SK-N-SH (cell line): ENCODE measurements around the gene SIKE1. TPM values are rescaled to one million over a fixed set of nuclear protein-coding genes. Genes with fewer than 3 reads are reported as not detected.

Experiments used
- CTCF ChIA-PET: fragments of 300-600, 350-600 bp; formaldehyde crosslinking; extraction: SDS; loops from one replicate; lab custom pipeline; 2021; lab: Yijun Ruan, JAX
- POLR2A ChIA-PET: fragments of 350-600 bp; sonication (Branson Sonifier 250); formaldehyde crosslinking; extraction: SDS; loops from one replicate; lab custom pipeline; 2020; ENCODE audit warnings: antibody characterized with exemption, inconsistent platforms; lab: Yijun Ruan, JAX
- DNase-seq: peaks from one replicate; pipeline ENCODE4 v3.0.0; 2012
- H2AFZ ChIP-seq: fragments of 200-600 bp; sonication (generic); 2 replicates; pipeline ENCODE4 v1.8.1; 2016; ENCODE audit warnings: antibody characterized with exemption, mild to moderate bottlenecking, low read depth
- H3F3A ChIP-seq: fragments of 200-600 bp; sonication (generic); replicated peaks from 2 replicates; pipeline ENCODE3; 2016; ENCODE audit warnings: antibody characterized with exemption, mild to moderate bottlenecking; ENCODE audit not compliant: insufficient read depth
- H3K27ac ChIP-seq, 2 experiments: fragments of 200-500 bp in 1 of 2; fragments of 200-600 bp in 1 of 2; sonication (Bioruptor generic) in 1 of 2; sonication (generic), shearing (Covaris generic) in 1 of 2; 2 replicates each; pipeline versions ENCODE4 v1.5.1 to v1.6.1; 2014 to 2016; ENCODE audit warnings: low read depth in 2 of 2, inconsistent platforms in 1 of 2, low read length in 1 of 2, mild to moderate bottlenecking in 1 of 2, mixed read lengths in 1 of 2
- H3K27me3 ChIP-seq: fragments of 200-600 bp; sonication (generic), shearing (Covaris generic); 2 replicates; pipeline ENCODE4 v1.6.1; 2016; ENCODE audit warnings: mixed run types; ENCODE audit not compliant: insufficient read depth
- H3K36me3 ChIP-seq, 2 experiments: fragments of 200-500 bp in 1 of 2; fragments of 200-600 bp in 1 of 2; sonication (Bioruptor generic) in 1 of 2; sonication (generic) in 1 of 2; replicated peaks in 1 of 2; 2 replicates each; pipeline versions ENCODE3 to v1.5.1; 2014 to 2016; ENCODE audit warnings: low read length in 1 of 2, mild to moderate bottlenecking in 1 of 2; ENCODE audit not compliant: insufficient read depth in 2 of 2, control insufficient read depth in 1 of 2
- H3K4me1 ChIP-seq, 2 experiments: fragments of 200-500 bp in 1 of 2; fragments of 200-600 bp in 1 of 2; sonication (Bioruptor generic) in 1 of 2; sonication (generic), shearing (Covaris generic) in 1 of 2; 2 replicates each; pipeline versions ENCODE4 v1.5.1 to v1.6.1; 2014 to 2016; ENCODE audit warnings: low read depth in 1 of 2, low read length in 1 of 2, mixed run types in 1 of 2; ENCODE audit not compliant: insufficient read depth in 2 of 2, control insufficient read depth in 1 of 2
- H3K4me2 ChIP-seq: fragments of 200-600 bp; sonication (generic), shearing (Covaris generic); 2 replicates; pipeline ENCODE4 v1.6.1; 2017; ENCODE audit warnings: mixed run types
- H3K4me3 ChIP-seq, 2 experiments: fragments of 200-500 bp in 1 of 2; fragments of 200-600 bp in 1 of 2; sonication (Bioruptor generic) in 1 of 2; sonication (generic), shearing (Covaris generic) in 1 of 2; 2 replicates each; pipeline versions ENCODE4 v1.5.1 to v1.8.1; 2014 to 2016; ENCODE audit warnings: low read depth in 2 of 2, inconsistent platforms in 1 of 2, low read length in 1 of 2, mild to moderate bottlenecking in 1 of 2, mixed read lengths in 1 of 2, moderate library complexity in 1 of 2
- H3K79me2 ChIP-seq: fragments of 200-600 bp; sonication (generic); 2 replicates; pipeline ENCODE4 v1.8.1; 2017; ENCODE audit warnings: mild to moderate bottlenecking; ENCODE audit not compliant: insufficient read depth
- H3K9ac ChIP-seq: fragments of 200-600 bp; sonication (generic); 2 replicates; pipeline ENCODE4 v1.6.1; 2017; ENCODE audit warnings: mixed run types
- H3K9me2 ChIP-seq: fragments of 200-600 bp; sonication (generic); 2 replicates; pipeline ENCODE4 v1.6.1; 2017; ENCODE audit warnings: mixed run types
- H3K9me3 ChIP-seq: fragments of 200-600 bp; sonication (generic); 2 replicates; pipeline ENCODE4 v1.6.1; 2017; ENCODE audit warnings: mixed run types, mild to moderate bottlenecking, moderate library complexity
- H4K20me1 ChIP-seq: fragments of 200-600 bp; sonication (generic); 2 replicates; pipeline ENCODE4 v1.6.1; 2017; ENCODE audit warnings: mild to moderate bottlenecking, mixed run types; ENCODE audit not compliant: insufficient read depth
- ELF1 ChIP-seq: IDR thresholded peaks from 2 replicates; pipeline ENCODE4 v1.4.0; 2012
- EP300 ChIP-seq, 2 experiments: IDR thresholded peaks; 2 replicates each; pipeline versions ENCODE4 v1.4.0 to v1.6.1; 2012; ENCODE audit warnings: borderline replicate concordance in 1 of 2, low read depth in 1 of 2, low read length in 1 of 2
- EZH2phosphoT487 ChIP-seq: fragments of 200-600 bp; sonication (generic); IDR thresholded peaks from 2 replicates; pipeline ENCODE4 v1.6.1; 2017; ENCODE audit warnings: low read depth, mixed run types, mild to moderate bottlenecking, antibody characterized with exemption, moderate library complexity, borderline replicate concordance
- FOSL2 ChIP-seq: IDR thresholded peaks from 2 replicates; pipeline ENCODE4 v1.4.0; 2012; ENCODE audit warnings: low read depth, mild to moderate bottlenecking, moderate library complexity, borderline replicate concordance
- FOXM1 ChIP-seq: IDR thresholded peaks from 2 replicates; pipeline ENCODE4 v1.4.0; 2012; ENCODE audit warnings: low read depth, mild to moderate bottlenecking
- GATA2 ChIP-seq: sonication (generic); formaldehyde crosslinking; IDR thresholded peaks from 2 replicates; pipeline ENCODE4 v1.5.0; 2020; ENCODE audit warnings: mild to moderate bottlenecking, missing genetic modification reagents
- NFIC ChIP-seq: IDR thresholded peaks from 2 replicates; pipeline ENCODE4 v1.4.0; 2012; ENCODE audit warnings: borderline replicate concordance
- RCOR1 ChIP-seq: fragments of 150-350 bp; IDR thresholded peaks from 2 replicates; pipeline ENCODE4 v1.6.1; 2017; ENCODE audit warnings: antibody characterized with exemption, low read length
- REST ChIP-seq: IDR thresholded peaks from 2 replicates; pipeline ENCODE4 v1.6.1; 2012; ENCODE audit warnings: mild to moderate bottlenecking, low read depth, low read length, moderate library complexity
- RFX5 ChIP-seq: IDR thresholded peaks from 2 replicates; pipeline ENCODE4 v1.6.1; 2012; ENCODE audit warnings: mild to moderate bottlenecking, improper control_type of control experiment, low read length
- SIN3A ChIP-seq: IDR thresholded peaks from 2 replicates; pipeline ENCODE4 v1.6.1; 2012; ENCODE audit warnings: low read depth, mild to moderate bottlenecking, low read length, moderate library complexity, borderline replicate concordance
- TAF1 ChIP-seq: IDR thresholded peaks from 2 replicates; pipeline ENCODE4 v1.6.1; 2012; ENCODE audit warnings: low read depth, mild to moderate bottlenecking, low read length, moderate library complexity, borderline replicate concordance
- TEAD4 ChIP-seq: IDR thresholded peaks from 2 replicates; pipeline ENCODE4 v1.4.0; 2012; ENCODE audit warnings: mild to moderate bottlenecking, borderline replicate concordance; ENCODE audit not compliant: insufficient read depth
- USF1 ChIP-seq: IDR thresholded peaks from 2 replicates; pipeline ENCODE4 v1.4.0; 2012; ENCODE audit warnings: low read depth, borderline replicate concordance
- ZBTB33 ChIP-seq: IDR thresholded peaks from 2 replicates; pipeline ENCODE4 v1.4.0; 2012; ENCODE audit warnings: low read depth, borderline replicate concordance
- WGBS: methylation state at CpG from one replicate; pipeline ENCODE4 v1.1.6; 2017; ENCODE audit warnings: low lambda C conversion rate; 5-methylcytosine and 5-hydroxymethylcytosine counted together
- polyA plus RNA-seq, 3 experiments: library from polyadenylated mRNA; depleted of rRNA; stranded (reverse); fragments of >200 nt; gene quantifications; 2 replicates each; pipeline ENCODE4 v1.2.3, GENCODE V29; 2012
- TF ChIP-seq, protein P1 (sequence below): fragments of 150-350 bp; IDR thresholded peaks from 2 replicates; pipeline ENCODE4 v1.6.1; 2016; ENCODE audit warnings: mild to moderate bottlenecking, low read depth, low read length
- TF ChIP-seq, protein P2 (sequence below): fragments of 150-350 bp; IDR thresholded peaks from 2 replicates; pipeline ENCODE4 v1.6.1; 2017; ENCODE audit warnings: antibody characterized with exemption, low read length, low read depth, borderline replicate concordance
- TF ChIP-seq, protein P3 (sequence below): IDR thresholded peaks from 2 replicates; pipeline ENCODE4 v1.4.0; 2012; ENCODE audit warnings: low read depth

The SIKE1 gene
- polyA plus RNA-seq, 1 of the 3 experiments (the other 2 are of a cell fraction), result 41.1 TPM

GRCh38 chr1:114737314-114737849 is 43.1 kb downstream of the SIKE1 start:
- H3K27ac ChIP-seq, result no peak overlapping the region
- peaks cover 92% of the 10 kb centered on the region for H3K79me2 ChIP-seq
- WGBS, result 96% methylated on average over 6 of the region's 6 CpGs
- H2AFZ ChIP-seq, result no peak overlapping the region
- no peak overlapping the region for H3K4me2 ChIP-seq
- peaks cover 4% of the 10 kb centered on the region for H3F3A ChIP-seq
- H3K27me3 ChIP-seq, result no peaks in the 10 kb centered on the region
- DNase-seq, result no peak
- H3K4me3 ChIP-seq, result no peak overlapping the region
- ChIA-PET CTCF (interaction anchor here (1.2 to 1.7 kb wide), 2 partner anchors 14 to 42 kb away, joined by 3 to 5 read pairs; partner anchors contain the start of gene AMPD1), POLR2A (no interaction called here)
- no peaks in the 10 kb centered on the region for H3K4me1 ChIP-seq
- peaks cover 85% of the 10 kb centered on the region in 2 experiments for H3K36me3 ChIP-seq
- H3K9me2 ChIP-seq, result no peaks in the 10 kb centered on the region
- TF ChIP-seq EP300 (IDR thresholded peaks at IDR 0.05; ENCODE audit: borderline replicate concordance in 1 of 2, low read depth in 1 of 2, low read length in 1 of 2) (no peak), RCOR1 (no peak), SIN3A (no peak)
- peaks cover 44% of the 10 kb centered on the region for H4K20me1 ChIP-seq
- no peaks in the 10 kb centered on the region for H3K9me3 ChIP-seq
- no peak overlapping the region for H3K9ac ChIP-seq

GRCh38 chr1:114735479-114735878 is 45.0 kb downstream of the SIKE1 start:
- Histone ChIP-seq H3K4me3 (no peak overlapping the region), H2AFZ (no peak overlapping the region), H3F3A (peaks cover 4% of the 10 kb centered on the region), H3K27ac (no peak overlapping the region), H3K9me2 (no peaks in the 10 kb centered on the region), H3K9ac (no peak overlapping the region), H4K20me1 (peaks cover 25% of the 10 kb centered on the region; the same call in 1 of the 2 replicates), H3K79me2 (peaks cover 92% of the 10 kb centered on the region), H3K9me3 (no peaks in the 10 kb centered on the region), H3K27me3 (no peaks in the 10 kb centered on the region), H3K4me2 (no peak overlapping the region), H3K4me1 (no peaks in the 10 kb centered on the region), H3K36me3 (peaks cover 89 to 92% of the 10 kb centered on the region in 2 experiments)
- DNase-seq, result no peak
- ChIA-PET POLR2A (no interaction called here), CTCF (interaction anchor here (1.7 kb wide), 1 partner anchor 16 kb away, joined by 5 read pairs; no protein-coding TSS in a partner anchor)
- WGBS, result 95% methylated on average over 1 of the region's 1 CpG
- TF ChIP-seq GATA2 (CRISPR knock-in tag) (no peak), EZH2phosphoT487 (no peak), FOSL2 (no peak), RFX5 (no peak), TAF1 (no peak), TEAD4 (no peak), ELF1 (no peak), REST (no peak), USF1 (no peak), RCOR1 (no peak), ZBTB33 (no peak), NFIC (no peak), FOXM1 (no peak)
- TF ChIP-seq, protein P1, sequence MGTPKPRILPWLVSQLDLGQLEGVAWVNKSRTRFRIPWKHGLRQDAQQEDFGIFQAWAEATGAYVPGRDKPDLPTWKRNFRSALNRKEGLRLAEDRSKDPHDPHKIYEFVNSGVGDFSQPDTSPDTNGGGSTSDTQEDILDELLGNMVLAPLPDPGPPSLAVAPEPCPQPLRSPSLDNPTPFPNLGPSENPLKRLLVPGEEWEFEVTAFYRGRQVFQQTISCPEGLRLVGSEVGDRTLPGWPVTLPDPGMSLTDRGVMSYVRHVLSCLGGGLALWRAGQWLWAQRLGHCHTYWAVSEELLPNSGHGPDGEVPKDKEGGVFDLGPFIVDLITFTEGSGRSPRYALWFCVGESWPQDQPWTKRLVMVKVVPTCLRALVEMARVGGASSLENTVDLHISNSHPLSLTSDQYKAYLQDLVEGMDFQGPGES, result no peak
- TF ChIP-seq, protein P2, sequence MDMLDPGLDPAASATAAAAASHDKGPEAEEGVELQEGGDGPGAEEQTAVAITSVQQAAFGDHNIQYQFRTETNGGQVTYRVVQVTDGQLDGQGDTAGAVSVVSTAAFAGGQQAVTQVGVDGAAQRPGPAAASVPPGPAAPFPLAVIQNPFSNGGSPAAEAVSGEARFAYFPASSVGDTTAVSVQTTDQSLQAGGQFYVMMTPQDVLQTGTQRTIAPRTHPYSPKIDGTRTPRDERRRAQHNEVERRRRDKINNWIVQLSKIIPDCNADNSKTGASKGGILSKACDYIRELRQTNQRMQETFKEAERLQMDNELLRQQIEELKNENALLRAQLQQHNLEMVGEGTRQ, result no peak
- TF ChIP-seq, protein P3, sequence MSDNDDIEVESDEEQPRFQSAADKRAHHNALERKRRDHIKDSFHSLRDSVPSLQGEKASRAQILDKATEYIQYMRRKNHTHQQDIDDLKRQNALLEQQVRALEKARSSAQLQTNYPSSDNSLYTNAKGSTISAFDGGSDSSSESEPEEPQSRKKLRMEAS, result no peak
